Measurements from ENCODE around the gene LRRC36.

The LRRC36 gene

GRCh38 chr16:67432506-67432890 is 105.9 kb downstream of the LRRC36 start:
- H3K27ac ChIP-seq (ENCODE audit: low read length) = peak overlapping the region; percentile 57
- H3K9me3 ChIP-seq (ENCODE audit: control insufficient read depth, low read depth, low read length) = no peaks in the 10 kb centered on the region
- peaks cover 25% of the 10 kb centered on the region for H3K4me1 ChIP-seq (ENCODE audit: control insufficient read depth, low read depth, low read length)
- peak overlapping the region; percentile 54 for H3K4me3 ChIP-seq (ENCODE audit: low read length)
- peaks cover 5% of the 10 kb centered on the region for H3K36me3 ChIP-seq (ENCODE audit: control insufficient read depth, low read depth, low read length)
- H3K9ac ChIP-seq (ENCODE audit: low read length) = peak overlapping the region; percentile 61
- H3K27me3 ChIP-seq (ENCODE audit: control insufficient read depth, insufficient read depth, low read length) = peaks cover 29% of the 10 kb centered on the region

- H3K36me3 ChIP-seq (ENCODE audit: control insufficient read depth, low read depth, low read length) = peaks cover 6% of the 10 kb centered on the region
- H3K27me3 ChIP-seq (ENCODE audit: control insufficient read depth, insufficient read depth, low read length) = peaks cover 29% of the 10 kb centered on the region
- no peak overlapping the region for H3K27ac ChIP-seq (ENCODE audit: low read length)
- peak overlapping the region; percentile 54 for H3K4me3 ChIP-seq (ENCODE audit: low read length)
- no peaks in the 10 kb centered on the region for H3K9me3 ChIP-seq (ENCODE audit: control insufficient read depth, low read depth, low read length)
- no peak overlapping the region for H3K9ac ChIP-seq (ENCODE audit: low read length)
- peaks cover 24% of the 10 kb centered on the region for H3K4me1 ChIP-seq (ENCODE audit: control insufficient read depth, low read depth, low read length)
Measured at GRCh38 chr16:67433131-67433719, 106.6 kb downstream of the LRRC36 start.

Measured in iPS-18a (cell line).